NCI-H345 treated with DMSO at 0.1 percent for 48 hours (cell line): Measurements from ENCODE around the gene POMT2.

Source experiments
- DNase-seq: peaks from one replicate; lab custom pipeline; 2025; ENCODE audit not compliant: unreplicated experiment; lab: John Stamatoyannopoulos, UW

POMT2 gene

GRCh38 chr14:77242752-77243151, 77.9 kb downstream of the POMT2 start:
- no peak for DNase-seq

- DNase-seq: no peak
Observed at GRCh38 chr14:77241955-77242354, 78.7 kb downstream of the POMT2 start.

GRCh38 chr14:77240336-77240915, 80.3 kb downstream of the POMT2 start:
- no peak for DNase-seq

GRCh38 chr14:77239412-77239811, 81.3 kb downstream of the POMT2 start:
- DNase-seq: no peak

DNA sequence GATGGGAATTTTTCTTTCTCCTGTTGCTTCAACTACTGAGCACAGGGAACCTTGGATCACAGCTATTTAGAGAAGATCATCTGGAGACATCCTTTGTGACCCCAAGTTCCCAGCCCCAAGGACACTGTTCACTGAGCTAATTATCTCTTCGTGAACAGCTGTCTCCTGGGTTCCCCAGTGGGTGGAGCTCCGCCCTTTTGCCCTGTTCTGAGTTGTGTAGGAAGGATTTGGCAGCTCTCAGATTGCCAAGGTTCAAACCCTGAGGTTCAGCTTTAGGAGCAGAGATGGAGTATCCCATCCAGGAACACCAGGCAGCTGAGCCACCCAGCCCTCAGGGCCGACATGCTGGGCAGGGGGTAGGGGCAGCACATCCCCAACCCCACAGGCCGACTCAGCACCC, 81.7 kb downstream of the POMT2 start:
- no peak for DNase-seq

DNA sequence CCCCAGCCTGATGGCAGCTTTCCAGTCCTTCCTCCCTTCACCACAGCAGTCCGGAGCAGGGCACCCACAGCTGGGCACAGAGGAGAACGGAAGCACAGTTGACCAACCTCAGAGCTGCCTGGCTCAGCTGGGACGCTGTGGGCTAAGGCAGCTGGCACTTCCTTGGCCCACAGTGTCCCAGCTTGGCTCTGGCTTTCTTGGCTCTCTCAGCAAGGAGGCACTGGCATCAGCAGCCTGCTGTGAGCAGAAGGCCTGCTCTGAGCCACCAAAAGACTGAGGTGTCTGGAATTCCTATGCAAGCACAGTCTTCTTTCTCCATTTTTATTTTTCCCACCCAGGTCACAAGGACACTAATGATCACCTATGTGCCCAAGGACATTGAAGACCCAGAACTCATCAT, 82.3 kb downstream of the POMT2 start:
- no peak for DNase-seq

DNA sequence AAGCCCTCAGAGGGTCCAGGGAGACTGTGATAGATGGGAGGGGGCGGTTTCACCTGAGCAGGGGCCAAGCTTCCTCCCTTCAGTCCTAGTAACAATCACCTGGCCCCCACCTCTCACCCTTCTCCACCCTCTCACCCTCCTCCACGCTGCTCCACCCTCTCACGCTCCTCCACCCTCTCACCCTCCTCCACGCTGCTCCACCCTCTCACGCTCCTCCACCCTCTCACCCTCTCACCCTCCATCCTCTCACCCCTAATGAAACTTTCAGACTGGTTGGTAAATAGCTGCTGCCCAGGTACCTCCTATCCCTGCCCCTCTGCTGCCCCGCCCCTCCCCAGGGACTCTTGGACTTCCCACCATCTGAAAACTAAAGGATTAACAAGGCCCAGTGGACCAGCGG, 83.9 kb downstream of the POMT2 start:
- no peak for DNase-seq

DNA sequence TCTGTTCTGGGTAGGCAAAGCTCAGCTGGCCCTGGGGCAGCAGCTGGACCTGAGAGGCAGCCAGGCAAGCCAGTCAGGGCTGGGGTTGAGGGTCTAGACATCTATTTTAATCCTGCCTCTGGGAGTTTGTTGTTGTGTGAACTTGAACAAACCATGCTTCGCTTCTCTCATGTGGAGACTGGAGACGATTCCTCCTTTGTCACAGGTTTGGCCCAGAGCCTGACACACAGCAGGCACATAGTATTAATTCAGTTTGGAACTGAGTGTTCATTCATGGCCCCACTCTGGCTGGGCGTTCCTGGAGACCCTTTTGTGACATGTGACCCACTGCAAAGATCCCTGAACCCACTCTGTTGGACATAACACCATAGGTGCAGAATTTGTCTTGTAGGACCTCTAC, 89.0 kb downstream of the POMT2 start:
- DNase-seq: peak; percentile 48

DNA sequence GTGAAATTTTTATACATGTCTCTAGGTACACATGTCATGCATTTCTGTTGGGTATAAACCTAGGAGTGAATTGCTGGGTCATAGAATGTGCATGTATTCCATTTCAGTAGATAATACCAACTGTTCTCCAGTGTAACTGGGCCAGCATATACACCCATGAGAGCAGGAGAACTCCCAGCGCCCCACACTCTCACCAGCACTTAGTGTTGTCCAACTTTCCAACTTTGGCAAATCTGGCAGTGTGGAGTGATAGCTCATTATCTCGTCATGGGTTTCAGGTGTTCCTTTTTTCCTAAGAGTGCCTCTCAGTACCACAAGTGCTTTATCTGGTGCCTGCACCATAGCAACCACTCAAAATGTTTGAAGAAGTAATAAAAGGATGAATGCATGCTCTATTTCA, 89.8 kb downstream of the POMT2 start:
- peak; percentile 43 for DNase-seq

GRCh38 chr14:77228056-77228455, 92.6 kb downstream of the POMT2 start:
- DNase-seq: no peak

DNA sequence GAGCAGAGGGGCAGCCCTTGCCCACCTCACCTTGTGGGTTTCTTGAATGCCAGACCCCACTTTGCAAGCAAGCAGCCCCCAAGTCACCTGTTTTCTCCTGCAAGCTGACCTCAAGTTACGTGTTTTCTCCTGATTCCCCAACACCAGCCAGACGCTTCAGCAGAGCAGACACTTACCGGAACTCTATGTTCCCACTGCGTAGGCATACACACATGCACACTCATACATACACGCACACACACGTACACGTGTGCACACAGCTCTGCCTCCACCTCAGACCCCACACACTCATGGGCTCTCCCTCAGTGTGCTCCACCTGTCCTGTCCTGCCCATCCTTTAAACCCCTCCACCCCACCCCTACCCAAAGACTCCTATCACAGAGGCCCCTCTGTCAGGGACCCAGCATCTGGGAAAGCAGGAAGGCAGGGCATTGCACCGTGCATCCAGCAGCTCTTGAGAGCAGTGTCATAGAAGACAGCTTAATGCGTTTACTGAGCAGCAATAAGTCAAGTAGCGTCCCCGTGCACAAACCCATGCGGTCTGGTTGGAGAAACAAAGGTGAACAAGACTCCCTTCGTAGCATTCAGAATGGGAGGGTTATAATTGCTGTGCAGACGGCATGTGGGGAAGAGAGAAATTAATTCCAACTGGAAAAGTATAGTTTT, 94.7 kb downstream of the POMT2 start:
- DNase-seq: no peak

- DNase-seq: no peak
Observed at GRCh38 chr14:77225254-77225653, 95.4 kb downstream of the POMT2 start.
